HepG2 (cell line): ENCODE measurements around the gene TMEM271. TPM values are rescaled to one million over a fixed set of nuclear protein-coding genes. Genes with fewer than 3 reads are reported as not detected.

ENCODE experiments used
- ATAC-seq: fragments of 200-7000 bp; cut with Tn5 transposase; 3 replicates; pipeline ENCODE4 v1.9.1; 2020; ENCODE audit warnings: mild to moderate bottlenecking, moderate library complexity
- BruUV-seq: library from RNA; stranded (reverse); fragments of 400-500 nt; replicated peaks from 2 replicates; lab custom pipeline; 2021; lab: Mats Ljungman, UMichigan
- CTCF ChIA-PET: fragments of 300-600 bp; formaldehyde crosslinking; extraction: SDS; loops from one replicate; lab custom pipeline; 2021; ENCODE audit warnings: low total read pairs, inconsistent platforms, low intra/inter-chr PET ratio; lab: Yijun Ruan, JAX
- POLR2A ChIA-PET: fragments of 350-600 bp; sonication (Branson Sonifier 250); formaldehyde crosslinking; loops from one replicate; lab custom pipeline; 2020; ENCODE audit warnings: antibody characterized with exemption, inconsistent platforms; lab: Yijun Ruan, JAX
- DNase-seq: peaks from one replicate; pipeline ENCODE4 v3.0.0-alpha.2; 2015; ENCODE audit warnings: low spot score
- FAIRE-seq: peaks from 3 replicates; lab custom pipeline; 2011; peaks lifted over from hg19 to GRCh38; lab: Jason Lieb, UNC
- H2AFZ ChIP-seq: one replicate; pipeline ENCODE4 v1.6.1; 2011; ENCODE audit warnings: low read length, inconsistent platforms
- H3K27ac ChIP-seq: fragments of 300-600 bp; 3 replicates; pipeline ENCODE4 v1.8.0; 2011; ENCODE audit warnings: mixed run types, mild to moderate bottlenecking, mixed read lengths, low read length, inconsistent platforms; ENCODE audit not compliant: insufficient read depth; ENCODE audit errors: extremely low read length
- H3K27me3 ChIP-seq, 2 experiments: fragments of 200-600 bp in 1 of 2; 2 replicates in 1 of 2; 3 replicates in 1 of 2; pipeline versions ENCODE4 v1.6.0 to v1.8.0; 2011; ENCODE audit warnings: low read length in 2 of 2, mild to moderate bottlenecking in 2 of 2, moderate library complexity in 2 of 2, inconsistent platforms in 1 of 2; ENCODE audit not compliant: insufficient read depth in 2 of 2, control insufficient read depth in 1 of 2
- H3K36me3 ChIP-seq, 2 experiments: fragments of 200-600 bp in 1 of 2; replicated peaks in 1 of 2; 2 replicates in 1 of 2; 3 replicates in 1 of 2; pipeline versions ENCODE4 v1.5.1 to v1.8.0; 2011; ENCODE audit warnings: low read length in 2 of 2, inconsistent platforms in 1 of 2; ENCODE audit not compliant: insufficient read depth in 2 of 2, control insufficient read depth in 1 of 2
- H3K4me1 ChIP-seq: 2 replicates; pipeline ENCODE4 v1.5.1; 2012; ENCODE audit warnings: low read length, inconsistent platforms; ENCODE audit not compliant: insufficient read depth
- H3K4me2 ChIP-seq: 2 replicates; pipeline ENCODE4 v1.6.0; 2011; ENCODE audit warnings: low read depth, low read length, inconsistent platforms
- H3K4me3 ChIP-seq, 3 experiments: fragments of 200-600 bp in 1 of 3; sonication (generic), shearing (Covaris generic) in 1 of 3; replicated peaks in 1 of 3; 2 replicates each; pipeline ENCODE4 v1.5.1; 2011 to 2016; ENCODE audit warnings: low read length in 3 of 3, inconsistent platforms in 2 of 3, low read depth in 2 of 3, mild to moderate bottlenecking in 2 of 3, control low read depth in 1 of 3, mixed read lengths in 1 of 3; ENCODE audit not compliant: insufficient read depth in 1 of 3
- H3K79me2 ChIP-seq: one replicate; pipeline ENCODE4 v1.6.1; 2011; ENCODE audit warnings: low read length, inconsistent platforms; ENCODE audit not compliant: insufficient read depth
- H3K9ac ChIP-seq: 2 replicates; pipeline ENCODE4 v1.6.0; 2011; ENCODE audit warnings: mild to moderate bottlenecking, low read depth, low read length, inconsistent platforms; ENCODE audit not compliant: insufficient read depth
- H3K9me3 ChIP-seq: 2 replicates; pipeline ENCODE4 v1.5.1; 2012; ENCODE audit warnings: mild to moderate bottlenecking, low read length
- H4K20me1 ChIP-seq: 2 replicates; pipeline ENCODE4 v1.6.0; 2011; ENCODE audit warnings: inconsistent platforms, mild to moderate bottlenecking, low read length, moderate library complexity; ENCODE audit not compliant: insufficient read depth
- HMGA1 ChIP-seq: sonication (generic); formaldehyde crosslinking; conservative IDR thresholded peaks from 2 replicates; pipeline ENCODE4 v1.4.0; 2020; ENCODE audit warnings: missing genetic modification reagents
- MAF1 ChIP-seq: sonication (generic); formaldehyde crosslinking; IDR thresholded peaks from 2 replicates; pipeline ENCODE4 v1.5.0; 2020; ENCODE audit warnings: missing genetic modification reagents, borderline replicate concordance
- ZNF337 ChIP-seq: sonication (generic); formaldehyde crosslinking; IDR thresholded peaks from 2 replicates; pipeline ENCODE4 v1.5.1; 2020; ENCODE audit warnings: missing genetic modification reagents, low read depth, mild to moderate bottlenecking, borderline replicate concordance
- ZNF562 ChIP-seq: sonication (generic); formaldehyde crosslinking; IDR thresholded peaks from 2 replicates; pipeline ENCODE4 v1.8.0; 2022; ENCODE audit warnings: missing genetic modification reagents, borderline replicate concordance
- WGBS: methylation state at CpG from one replicate; pipeline ENCODE4 v1.1.6; 2017; ENCODE audit warnings: low lambda C conversion rate; 5-methylcytosine and 5-hydroxymethylcytosine counted together
- in situ Hi-C: cut with HindIII; loops from 2 replicates; pipeline ENCODE4 v1.10.0; 2017; ENCODE audit warnings: low pct_unique_long_range_greater_than_20kb; ENCODE audit not compliant: extremely low pct_ligation_motif_present
- intact Hi-C: fragments of 100-400 bp; cut with micrococcal nuclease; formaldehyde crosslinking; loops from one replicate; pipeline ENCODE4 v1.10.0; 2022; ENCODE audit not compliant: unreplicated experiment
- polyA plus RNA-seq, 8 experiments: library from polyadenylated mRNA; depleted of rRNA in 3 of 8; stranded (reverse) in 7 of 8; unstranded in 1 of 8; fragments of >200 nt; fragmentation: Illumina TruSeq in 4 of 8; extraction: Trizol in 4 of 8; gene quantifications; 2 replicates each; pipeline versions ENCODE4 v1.2.1 to v1.2.3, GENCODE V29; 2011 to 2016; ENCODE audit warnings: low read depth in 4 of 8, missing spikeins in 1 of 8, mixed read lengths in 1 of 8; ENCODE audit not compliant: insufficient read depth in 1 of 8
- total RNA-seq, 5 experiments: library from RNA; depleted of rRNA; stranded (reverse); fragments of >200 nt; fragmentation: Illumina TruSeq; extraction: Trizol; gene quantifications; 2 replicates each; pipeline ENCODE4 v1.2.3, GENCODE V29; 2016; ENCODE audit warnings: low read depth in 1 of 5
- TF ChIP-seq, protein P1 (sequence below): IDR thresholded peaks from 2 replicates; pipeline ENCODE4 v1.6.1; 2016; ENCODE audit warnings: mild to moderate bottlenecking

TMEM271 gene
- total and polyA plus RNA-seq, 2 of the 13 experiments (the other 11 are each of a cell fraction or from before 2014, with no cell fraction given): not detected

DNA sequence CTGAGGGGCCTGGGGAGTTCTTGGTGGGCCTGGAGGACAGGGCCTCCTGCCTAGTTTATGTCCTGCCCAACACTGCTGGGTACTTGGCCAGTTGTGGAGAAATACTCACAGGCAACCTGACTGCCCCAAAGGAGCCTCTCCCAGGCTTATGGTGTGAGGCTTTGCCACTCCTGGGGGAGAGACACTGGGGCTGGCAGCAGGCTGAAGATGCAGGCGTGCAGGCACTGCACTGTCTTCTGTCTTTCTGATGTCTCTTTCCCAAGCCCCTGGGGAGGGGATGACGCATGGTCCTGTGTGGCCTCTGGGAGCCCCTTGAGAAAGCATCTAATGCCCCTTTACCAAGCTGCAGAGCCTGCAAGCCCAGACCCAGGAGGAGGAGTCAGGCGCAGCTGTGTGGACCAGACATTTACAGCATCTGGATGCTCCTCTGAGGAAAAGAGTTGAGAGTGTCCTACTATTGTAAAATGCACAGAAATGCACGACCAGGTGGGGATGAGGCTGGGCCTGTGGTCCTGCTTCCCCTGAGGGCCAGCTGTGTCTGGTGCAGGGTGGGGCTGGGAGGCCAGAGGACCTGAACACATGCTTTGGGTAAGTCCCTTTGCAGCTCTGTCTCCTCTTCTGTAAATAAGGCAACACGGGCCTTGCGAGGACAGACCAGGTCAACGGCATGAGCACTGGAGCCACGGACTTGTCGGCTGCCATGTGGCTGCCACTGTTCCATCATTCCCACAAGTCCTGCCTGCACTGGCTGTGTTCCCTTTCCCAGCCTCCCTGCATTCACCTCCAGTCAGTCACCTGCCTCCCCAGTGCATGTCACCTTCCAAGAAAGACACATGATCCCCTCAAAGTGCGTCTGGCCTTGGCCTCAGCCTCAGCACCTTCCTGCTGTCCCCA lies 8.4 kb downstream of the TMEM271 start:
- BruUV-seq: no TSS peak
- CTCF ChIA-PET: no interaction called here
- Histone ChIP-seq H4K20me1 (no peaks in the 10 kb centered on the region), H3K79me2 (no peaks in the 10 kb centered on the region), H3K9ac (no peak overlapping the region), H3K27ac (no peak overlapping the region), H3K27me3 (peaks cover 6 to 40% of the 10 kb centered on the region in 2 experiments; a peak in 4 of 5 replicates), H3K4me2 (no peak overlapping the region), H3K4me3 (no peak overlapping the region), H3K36me3 (no peaks in the 10 kb centered on the region), H3K4me1 (no peaks in the 10 kb centered on the region), H3K9me3 (peaks cover 12% of the 10 kb centered on the region), H2AFZ (no peak overlapping the region)
- no peak for FAIRE-seq
- no peak for DNase-seq
- no peak; the same call in 1 of the 3 replicates for ATAC-seq
- POLR2A ChIA-PET: no interaction called here
- TF ChIP-seq, protein P1, sequence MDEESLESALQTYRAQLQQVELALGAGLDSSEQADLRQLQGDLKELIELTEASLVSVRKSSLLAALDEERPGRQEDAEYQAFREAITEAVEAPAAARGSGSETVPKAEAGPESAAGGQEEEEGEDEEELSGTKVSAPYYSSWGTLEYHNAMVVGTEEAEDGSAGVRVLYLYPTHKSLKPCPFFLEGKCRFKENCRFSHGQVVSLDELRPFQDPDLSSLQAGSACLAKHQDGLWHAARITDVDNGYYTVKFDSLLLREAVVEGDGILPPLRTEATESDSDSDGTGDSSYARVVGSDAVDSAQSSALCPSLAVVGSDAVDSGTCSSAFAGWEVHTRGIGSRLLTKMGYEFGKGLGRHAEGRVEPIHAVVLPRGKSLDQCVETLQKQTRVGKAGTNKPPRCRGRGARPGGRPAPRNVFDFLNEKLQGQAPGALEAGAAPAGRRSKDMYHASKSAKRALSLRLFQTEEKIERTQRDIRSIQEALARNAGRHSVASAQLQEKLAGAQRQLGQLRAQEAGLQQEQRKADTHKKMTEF (CRISPR knock-in tag): no peak
- TF ChIP-seq MAF1: no peak
- no peak for TF ChIP-seq ZNF337 (CRISPR knock-in tag)
- TF ChIP-seq ZNF562 (CRISPR knock-in tag): no peak
- no peak for TF ChIP-seq HMGA1 (CRISPR knock-in tag)
- intact Hi-C loops (no loop called here), in situ Hi-C loops (no loop called here)
- WGBS: 0% methylated on average over 5 of the region's 10 CpGs
